AML-193 (cell line): ENCODE data around the gene SNRNP200.

Source experiments
- DNase-seq, 2 experiments: peaks; one replicate each; lab custom pipeline; 2025; lab: John Stamatoyannopoulos, UW

SNRNP200 gene

DNA sequence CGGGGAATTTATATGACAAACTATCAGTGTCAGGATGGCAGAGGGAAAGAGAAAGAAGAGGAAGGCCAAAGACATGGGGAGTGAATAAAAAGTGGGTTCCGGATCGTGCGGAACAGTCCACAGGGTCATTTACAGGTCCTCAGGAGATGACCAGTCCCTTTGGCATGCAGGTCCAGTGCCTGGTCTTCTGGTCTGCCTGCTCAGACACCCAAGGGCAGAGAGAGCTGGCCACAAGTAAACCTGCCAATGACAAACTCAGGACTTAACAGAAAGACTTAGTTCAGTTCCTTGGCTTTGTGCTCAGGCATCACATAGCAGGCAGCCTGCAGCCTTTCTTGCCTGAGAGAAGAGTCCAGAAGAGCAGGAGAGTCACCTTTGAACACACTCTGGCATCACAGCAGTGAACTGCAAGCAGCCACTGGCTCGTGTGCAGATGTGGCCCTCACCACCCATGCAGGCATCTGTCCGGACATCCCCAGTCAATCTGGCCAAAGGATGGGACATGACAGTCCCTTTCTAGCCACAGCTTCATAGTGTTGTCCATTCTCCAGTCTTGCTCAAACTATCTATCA, 53.5 kb downstream of the SNRNP200 start:
- DNase-seq: peak in 1 of 2 experiments; percentile 6

DNA sequence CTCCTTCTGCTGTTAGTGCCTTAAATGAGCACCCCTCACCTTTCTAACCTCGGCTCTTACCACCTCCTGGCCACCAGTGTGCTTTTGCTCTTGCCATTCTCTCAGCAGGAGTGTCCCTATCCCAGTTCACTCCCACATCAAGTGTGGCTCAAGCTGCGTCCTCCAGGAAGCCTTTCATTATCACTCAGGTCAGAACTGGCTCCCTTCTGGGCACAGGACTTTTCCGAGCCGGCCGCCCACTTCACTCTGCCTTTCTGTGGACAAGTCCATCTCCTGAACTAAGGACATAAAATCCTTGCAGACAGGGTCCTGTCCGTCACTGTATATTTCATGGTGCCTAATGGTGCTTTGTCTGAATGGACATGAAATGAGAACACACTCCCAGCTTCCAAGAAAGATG, 55.2 kb downstream of the SNRNP200 start:
- no peak for DNase-seq

DNA sequence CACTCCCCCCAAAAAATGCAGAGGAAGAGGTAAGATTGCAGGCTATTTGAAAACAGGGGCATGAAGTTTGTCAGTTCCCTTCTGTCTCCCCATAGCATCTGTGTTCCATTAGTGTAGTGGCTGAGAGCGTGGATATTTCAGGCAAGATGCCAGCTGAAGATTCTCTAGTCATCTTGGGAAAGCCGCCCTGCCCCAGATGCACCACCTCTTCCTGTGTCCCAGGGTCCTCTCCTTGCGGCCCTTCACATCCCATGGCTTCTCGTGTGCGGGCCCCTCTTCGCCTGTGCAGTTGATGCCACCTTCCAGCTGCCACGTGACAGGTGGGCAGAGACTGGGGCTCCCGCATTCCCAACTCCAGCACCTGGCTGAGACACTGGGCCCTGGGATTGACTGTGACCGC, 55.7 kb downstream of the SNRNP200 start:
- DNase-seq: no peak

DNA sequence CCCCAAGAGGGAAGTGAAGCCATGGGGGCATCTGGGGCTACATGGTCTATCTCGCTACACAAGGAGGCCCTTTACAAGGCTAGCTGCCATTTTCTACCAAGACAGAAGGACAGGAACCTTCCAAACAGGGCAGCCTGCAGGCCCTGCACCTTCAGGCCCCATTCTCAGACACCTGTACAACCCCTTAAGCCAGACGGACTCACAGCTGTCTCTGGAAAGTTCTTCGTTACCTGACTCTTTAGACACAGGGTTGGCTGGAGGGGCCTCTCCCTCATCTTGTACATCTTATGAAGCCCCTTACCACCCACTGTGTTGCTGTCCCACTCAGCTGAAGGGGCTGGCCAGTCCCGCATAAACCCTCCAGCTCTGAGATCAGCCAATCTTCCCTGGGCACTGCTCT, 56.7 kb downstream of the SNRNP200 start:
- DNase-seq: no peak

DNA sequence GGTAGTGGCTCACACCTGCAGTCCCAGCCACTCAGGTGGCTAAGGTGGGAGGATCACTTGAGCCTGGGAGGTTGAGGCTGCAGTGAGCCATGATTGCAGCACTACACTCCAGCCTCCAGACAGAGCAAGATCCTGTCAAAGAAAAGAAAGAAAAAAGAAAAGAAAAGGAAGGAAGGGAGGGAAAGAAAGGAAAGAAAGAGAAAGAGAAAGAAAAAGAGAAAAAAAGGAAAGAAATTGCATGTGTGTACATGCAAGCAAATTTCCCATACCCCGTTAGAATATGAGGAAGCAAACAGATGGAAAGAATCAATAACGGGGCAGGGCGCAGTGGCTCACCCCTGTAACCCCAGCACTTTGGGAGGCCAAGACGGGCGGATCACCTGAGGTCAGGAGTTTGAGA, 57.5 kb downstream of the SNRNP200 start:
- no peak for DNase-seq

DNA sequence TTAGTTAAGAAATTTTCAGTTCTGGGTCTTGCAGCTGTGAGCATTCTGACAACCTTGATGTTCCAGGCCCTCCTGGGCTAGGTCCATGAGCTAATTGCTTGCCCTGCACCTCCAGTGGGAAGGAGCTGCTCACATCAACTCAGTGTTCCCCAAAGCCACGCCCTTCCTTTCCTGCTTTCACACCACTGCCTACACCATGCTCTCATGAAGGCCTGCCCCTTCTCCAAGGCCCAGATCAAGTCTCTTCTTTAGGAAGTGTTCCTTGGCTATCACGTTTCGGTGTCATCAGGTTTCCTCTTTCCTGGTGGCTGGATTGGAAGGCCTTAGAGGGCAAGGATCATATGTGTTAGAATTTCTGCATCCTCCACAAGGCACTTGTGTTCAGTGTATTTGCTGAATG, 58.3 kb downstream of the SNRNP200 start:
- DNase-seq: no peak

DNA sequence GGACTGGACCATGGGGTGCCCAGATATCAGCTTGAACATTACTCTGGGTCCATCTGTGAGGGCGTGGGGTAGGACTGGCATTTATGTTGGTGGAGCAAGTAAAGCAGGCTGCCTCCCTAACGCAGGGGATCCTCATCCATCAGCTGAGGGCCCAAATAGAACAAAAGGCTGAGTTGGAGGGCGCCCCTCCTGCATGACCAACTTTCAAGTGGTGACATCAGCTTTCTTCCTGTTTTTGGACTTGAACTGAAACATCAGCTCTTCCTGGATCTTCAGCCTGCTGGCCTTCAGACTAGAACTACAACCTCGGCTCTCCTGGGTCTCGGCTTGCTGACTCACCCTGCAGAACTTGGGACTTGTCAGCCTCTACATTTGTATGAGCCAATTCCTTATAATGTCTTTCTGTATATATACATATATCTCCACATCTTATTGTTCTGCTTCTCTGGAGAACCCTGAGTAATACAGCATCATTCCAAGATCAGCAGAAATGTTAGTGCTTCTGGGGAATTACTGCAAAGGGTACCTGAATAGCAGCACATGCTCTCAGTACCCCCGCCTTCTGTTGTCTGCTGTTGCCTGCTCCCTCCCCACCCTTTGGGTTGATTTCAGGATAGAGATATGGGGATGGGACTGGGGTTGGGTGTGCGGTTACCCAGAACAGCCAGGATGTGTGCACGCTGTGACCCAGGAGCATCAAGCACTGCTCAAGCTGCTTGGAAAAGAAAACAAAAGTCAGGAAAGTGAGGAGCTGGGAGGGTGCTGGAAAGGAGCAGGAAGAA, 59.5 kb downstream of the SNRNP200 start:
- peak; percentile 7 to 34 for DNase-seq

DNA sequence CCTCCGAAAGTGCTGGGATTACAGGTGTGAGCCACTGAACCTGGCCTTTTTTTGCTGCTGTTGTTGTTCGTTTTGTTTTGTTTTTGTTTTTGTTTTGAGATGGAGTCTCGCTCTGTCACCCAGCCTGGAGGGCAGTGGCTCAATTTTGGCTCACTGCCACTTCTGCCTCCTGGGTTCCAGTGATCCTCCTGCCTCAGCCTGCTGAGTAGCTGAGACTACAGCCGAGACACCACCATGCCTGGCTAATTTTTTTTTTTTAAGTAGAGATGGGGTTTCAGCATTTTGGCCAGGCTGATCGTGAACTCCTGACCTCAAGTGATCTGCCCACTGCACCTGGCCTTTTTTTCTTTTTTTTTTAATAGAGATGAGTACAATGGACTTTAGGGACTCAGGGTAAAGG, 61.5 kb downstream of the SNRNP200 start:
- no peak for DNase-seq

DNA sequence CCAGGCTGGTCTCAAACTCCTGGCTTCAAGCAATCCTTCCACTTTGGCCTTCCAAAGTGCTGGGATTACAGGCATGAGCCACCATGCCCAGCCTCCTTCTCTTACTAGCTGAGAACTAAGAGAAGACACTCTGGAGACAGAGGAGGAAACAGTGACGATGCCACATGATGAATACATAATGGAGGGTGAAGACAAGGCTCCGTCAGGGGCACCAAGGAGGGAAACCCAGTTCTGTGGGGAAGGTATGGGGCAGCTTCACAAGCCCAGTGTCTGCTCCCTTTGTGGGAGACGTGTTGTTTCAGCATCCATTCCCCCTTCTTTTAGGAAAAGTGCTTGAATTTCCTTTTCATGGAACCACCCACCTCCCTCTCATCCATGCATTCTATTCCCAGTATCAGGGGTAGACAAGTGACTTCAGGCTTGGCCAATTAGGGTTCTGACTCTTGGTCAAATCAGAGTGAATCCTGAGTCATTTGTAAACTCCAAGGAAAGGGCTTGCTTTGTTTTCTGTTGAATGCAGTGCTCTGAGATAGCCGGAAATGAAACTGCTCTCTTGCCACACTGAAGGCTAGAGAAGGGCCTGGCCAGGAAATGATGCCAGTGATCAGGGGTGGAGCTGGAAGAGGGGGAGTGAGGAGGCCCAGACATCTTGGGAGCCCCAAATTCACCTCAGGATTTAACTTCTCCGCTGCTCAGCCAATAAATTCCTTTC, 63.3 kb downstream of the SNRNP200 start:
- DNase-seq: peak; percentile 75 to 80

DNA sequence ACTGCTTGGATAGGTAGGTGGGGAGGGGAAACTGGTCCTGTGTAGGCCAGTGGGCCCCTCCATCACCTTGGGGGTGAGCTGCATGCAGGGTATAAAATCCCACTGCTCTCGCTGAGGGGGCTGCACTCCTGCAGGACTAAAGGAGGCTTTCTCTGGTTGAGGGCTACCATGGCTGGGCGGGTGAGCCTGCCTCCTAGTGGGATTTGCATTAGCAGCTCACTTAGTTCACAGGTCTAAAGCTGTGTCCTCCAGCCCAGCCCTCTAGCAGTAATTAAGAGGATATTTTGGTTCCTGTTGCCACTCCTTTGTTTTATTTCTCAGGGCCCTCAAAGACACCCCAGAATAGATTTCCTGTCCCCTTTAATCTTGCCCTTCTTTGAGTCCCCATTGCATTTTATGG, 64.1 kb downstream of the SNRNP200 start:
- no peak for DNase-seq

DNA sequence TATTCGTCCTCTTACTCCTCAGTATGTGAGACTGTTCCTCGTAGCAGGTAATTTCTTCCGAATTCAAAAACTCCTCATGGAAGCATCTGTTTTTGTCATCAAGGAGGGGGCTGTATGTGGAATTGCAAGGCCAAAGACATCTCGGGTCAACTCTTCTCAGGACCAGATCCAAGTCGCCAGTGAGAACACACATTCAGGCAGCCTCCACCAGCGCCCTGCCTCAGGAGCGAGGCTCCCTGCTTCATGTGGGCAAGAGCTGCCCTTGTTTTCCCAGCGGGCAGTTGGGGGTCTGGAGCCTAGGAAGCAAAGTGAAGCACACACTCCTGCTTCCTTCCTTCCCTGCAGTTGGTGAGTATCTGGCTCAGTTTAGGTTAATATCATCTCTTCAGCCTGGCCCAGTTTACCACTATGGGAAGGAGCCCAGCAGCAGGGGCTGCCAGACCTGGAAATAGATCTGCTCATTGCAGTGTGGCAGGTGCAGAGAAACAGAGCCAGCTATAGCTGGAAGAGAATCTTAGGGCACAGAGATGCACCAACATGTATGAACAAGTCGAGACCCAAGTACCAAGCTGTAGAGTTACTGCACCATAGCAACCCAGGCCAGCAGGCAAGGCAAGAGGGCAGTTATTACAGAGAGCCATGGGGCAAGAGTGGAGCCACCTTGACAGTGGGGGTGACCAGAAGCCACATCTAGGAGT, 64.9 kb downstream of the SNRNP200 start:
- DNase-seq: no peak

DNA sequence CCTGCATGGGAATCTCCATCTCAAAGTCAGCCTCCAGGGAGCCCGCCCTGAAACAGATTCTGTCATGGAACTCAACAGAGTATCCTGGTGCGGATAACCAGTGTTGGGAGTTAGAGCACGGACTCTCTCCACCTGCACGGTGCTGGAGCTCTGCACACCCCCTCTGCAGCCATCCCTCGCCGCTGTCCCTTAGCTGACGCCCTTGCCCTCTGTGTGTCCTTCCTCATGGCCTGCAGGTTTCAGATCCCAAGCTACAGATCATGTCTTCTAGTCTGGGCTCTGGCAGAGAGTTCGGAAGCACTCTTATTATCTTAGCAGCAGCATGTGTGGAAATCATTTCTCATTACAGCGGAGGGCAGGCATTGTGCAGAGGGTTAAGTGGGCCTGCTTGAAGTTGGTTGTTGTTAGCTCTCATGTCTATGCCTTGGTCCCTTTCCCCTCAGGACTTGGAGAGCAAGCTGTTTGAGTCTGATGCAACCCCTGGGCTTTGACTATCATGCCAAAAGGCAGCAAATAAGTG, 65.5 kb downstream of the SNRNP200 start:
- DNase-seq: no peak

DNA sequence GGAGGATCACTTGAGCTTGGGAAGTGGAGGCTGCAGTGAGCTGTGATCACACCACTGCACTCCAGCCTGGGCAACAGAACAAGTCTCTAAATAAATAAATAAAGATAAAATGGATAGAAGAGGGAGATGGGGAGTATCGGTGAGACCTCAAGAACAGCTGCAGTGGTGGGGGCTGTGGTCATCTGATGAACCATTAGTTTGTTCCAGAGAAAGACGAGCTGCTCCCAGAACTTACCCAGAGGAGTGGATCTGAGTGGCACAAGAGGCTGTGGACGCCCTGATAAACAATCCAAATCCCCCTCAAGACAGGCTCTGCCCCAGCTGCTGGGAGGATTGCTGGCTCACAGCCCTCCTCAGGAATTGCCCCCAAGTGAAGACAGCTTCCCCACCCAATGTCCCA, 66.3 kb downstream of the SNRNP200 start:
- DNase-seq: no peak

DNA sequence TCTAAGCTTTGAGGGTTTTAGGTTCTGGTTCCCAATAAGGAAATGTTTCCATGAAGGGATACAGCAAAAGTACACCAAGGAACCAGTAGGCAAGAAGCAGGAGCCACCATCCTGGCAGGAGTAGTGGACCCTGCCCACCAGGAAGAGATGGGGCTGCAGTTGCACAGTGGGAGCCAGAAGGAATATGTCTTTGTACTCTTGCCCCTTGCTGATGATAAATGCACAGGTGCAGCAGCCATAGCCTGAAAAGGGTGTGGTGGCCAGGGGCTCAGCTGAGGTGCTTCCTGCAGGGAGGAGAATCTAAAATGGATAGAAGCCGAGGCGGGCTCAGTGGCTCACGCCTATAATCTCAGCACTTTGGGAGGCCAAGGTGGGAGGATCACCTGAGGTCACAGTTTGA, 67.1 kb downstream of the SNRNP200 start:
- no peak for DNase-seq

DNA sequence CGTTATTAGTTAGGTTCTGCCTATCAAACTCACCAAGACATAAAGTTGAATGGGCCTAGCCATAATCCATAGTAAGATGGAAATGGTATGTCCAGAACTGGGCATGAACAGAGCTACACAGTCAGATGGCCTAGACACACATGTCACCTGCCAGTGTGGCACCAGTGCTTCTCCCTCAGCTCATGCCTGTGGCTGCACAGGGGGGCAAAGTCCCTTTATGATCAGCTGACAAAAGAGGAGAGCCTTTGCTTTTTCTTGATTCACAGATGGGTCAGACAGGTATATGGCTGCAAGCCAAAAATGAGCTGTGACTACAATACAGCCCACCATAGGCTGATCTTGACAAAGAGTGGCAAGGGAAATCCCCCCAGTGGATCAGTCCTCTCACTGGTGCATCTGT, 68.5 kb downstream of the SNRNP200 start:
- DNase-seq: no peak

DNA sequence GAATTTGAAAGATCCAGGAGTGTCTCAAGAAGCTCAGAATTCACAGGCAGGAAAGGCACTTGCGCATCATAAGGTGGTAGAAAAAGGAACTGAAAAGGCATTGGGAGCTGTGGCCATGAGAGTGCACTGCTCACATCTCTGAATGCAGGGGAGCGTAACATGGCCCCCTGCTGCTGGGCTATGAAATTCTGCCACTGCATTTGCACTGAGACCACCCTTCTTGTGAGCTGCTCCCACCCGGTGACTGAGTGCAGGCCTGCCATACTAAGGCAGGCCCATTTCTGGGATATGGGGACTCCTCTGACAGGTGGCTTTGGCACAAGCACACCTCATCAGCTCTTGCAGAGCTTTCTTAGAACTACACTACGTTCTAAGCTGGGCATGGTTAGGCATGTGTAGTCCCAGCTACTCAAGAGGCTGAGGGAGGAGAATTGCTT, 71.4 kb downstream of the SNRNP200 start:
- no peak for DNase-seq

DNA sequence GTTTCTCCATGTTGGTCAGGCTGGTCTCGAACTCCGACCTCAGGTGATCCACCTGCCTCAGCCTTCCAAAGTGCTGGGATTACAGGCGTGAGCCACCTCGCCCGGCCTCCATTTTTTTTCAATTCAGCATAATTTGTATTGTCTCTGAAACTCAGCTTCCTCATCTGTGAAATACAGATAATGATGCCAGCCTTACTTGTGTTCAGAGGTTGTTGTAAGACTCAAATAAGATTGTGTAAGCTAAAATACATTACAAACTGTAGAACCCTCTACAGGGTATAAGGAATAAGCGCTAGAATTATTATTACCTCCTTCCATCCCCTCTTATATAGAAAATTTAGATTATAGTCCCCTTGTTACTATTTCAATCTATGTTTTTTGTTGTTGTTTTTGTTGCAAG, 71.9 kb downstream of the SNRNP200 start:
- peak; percentile 21 to 23 for DNase-seq

DNA sequence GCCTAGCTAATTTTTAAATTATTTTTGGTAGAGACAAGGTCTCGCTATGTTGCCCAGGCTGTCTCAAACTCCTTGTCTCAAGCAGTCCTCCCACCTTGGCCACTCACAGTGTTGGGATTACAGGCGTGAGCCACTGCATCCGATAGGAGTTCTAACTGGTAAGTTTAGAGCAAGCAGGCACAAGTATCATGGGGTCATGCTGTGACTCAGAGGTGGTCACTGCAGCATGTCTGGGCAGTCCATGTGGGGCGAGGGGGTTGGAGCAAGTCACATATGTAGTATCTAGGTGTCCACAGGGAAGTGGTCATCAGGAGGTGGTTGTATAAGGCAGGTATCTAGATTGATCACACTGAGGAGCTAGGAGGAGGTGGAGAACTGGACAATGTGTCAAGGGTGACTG, 74.0 kb downstream of the SNRNP200 start:
- no peak for DNase-seq

DNA sequence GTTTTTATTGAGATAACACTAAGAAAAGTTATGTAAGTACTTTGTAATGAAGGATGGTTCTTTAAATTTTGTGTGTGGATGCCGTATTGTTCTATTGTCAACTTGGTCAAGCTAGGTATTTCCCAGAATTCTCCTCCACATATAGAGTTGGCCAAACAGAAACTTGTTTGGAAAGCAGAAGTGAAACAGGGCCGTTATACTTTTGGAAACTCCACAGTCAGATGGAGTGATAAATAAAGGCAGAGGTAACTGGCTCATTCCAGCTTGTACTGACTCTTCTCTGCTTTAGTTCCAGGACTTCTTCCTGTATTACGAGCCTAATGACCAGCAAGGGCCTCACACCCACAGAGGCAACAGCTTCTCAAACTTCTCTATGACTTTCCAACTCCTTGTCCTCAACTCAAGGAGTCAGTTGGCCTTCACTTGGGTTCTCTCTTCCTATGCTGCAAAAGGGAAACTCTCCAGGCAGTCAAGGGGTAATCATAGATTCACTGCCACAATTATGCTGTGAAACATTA, 80.3 kb downstream of the SNRNP200 start:
- peak; percentile 50 to 67 for DNase-seq
